ENCODE results near the gene GMDS.

Gene GMDS

GRCh38 chr6:1663511-1663910, 581.9 kb downstream of the GMDS start:
- H3K4me3 ChIP-seq (ENCODE audit: control insufficient read depth, low read depth, low read length): no peak overlapping the region
- DNase-seq (ENCODE audit: low read depth): no peak
- TF ChIP-seq CTCF (IDR thresholded peaks at IDR 0.05; ENCODE audit: control insufficient read depth, insufficient read depth, low read depth, low read length, missing control alignments): no peak

- no peak overlapping the region for H3K4me3 ChIP-seq (ENCODE audit: control insufficient read depth, low read depth, low read length)
- no peak for TF ChIP-seq CTCF (IDR thresholded peaks at IDR 0.05; ENCODE audit: control insufficient read depth, insufficient read depth, low read depth, low read length, missing control alignments)
- no peak for DNase-seq (ENCODE audit: low read depth)
Measured at GRCh38 chr6:1662534-1662933, 582.9 kb downstream of the GMDS start.

GRCh38 chr6:1659816-1660215, 585.6 kb downstream of the GMDS start:
- DNase-seq (ENCODE audit: low read depth): no peak
- no peak overlapping the region for H3K4me3 ChIP-seq (ENCODE audit: control insufficient read depth, low read depth, low read length)
- no peak for TF ChIP-seq CTCF (IDR thresholded peaks at IDR 0.05; ENCODE audit: control insufficient read depth, insufficient read depth, low read depth, low read length, missing control alignments)

- TF ChIP-seq CTCF (IDR thresholded peaks at IDR 0.05; ENCODE audit: control insufficient read depth, insufficient read depth, low read depth, low read length, missing control alignments): no peak
- no peak overlapping the region for H3K4me3 ChIP-seq (ENCODE audit: control insufficient read depth, low read depth, low read length)
- DNase-seq (ENCODE audit: low read depth): no peak
Measured at GRCh38 chr6:1658212-1659005, 587.0 kb downstream of the GMDS start.

GRCh38 chr6:1657771-1658165, 587.6 kb downstream of the GMDS start:
- no peak for TF ChIP-seq CTCF (IDR thresholded peaks at IDR 0.05; ENCODE audit: control insufficient read depth, insufficient read depth, low read depth, low read length, missing control alignments)
- no peak for DNase-seq (ENCODE audit: low read depth)
- H3K4me3 ChIP-seq (ENCODE audit: control insufficient read depth, low read depth, low read length): no peak overlapping the region

GRCh38 chr6:1657116-1657770, 588.2 kb downstream of the GMDS start:
- TF ChIP-seq CTCF (IDR thresholded peaks at IDR 0.05; ENCODE audit: control insufficient read depth, insufficient read depth, low read depth, low read length, missing control alignments): no peak
- no peak overlapping the region for H3K4me3 ChIP-seq (ENCODE audit: control insufficient read depth, low read depth, low read length)
- DNase-seq (ENCODE audit: low read depth): no peak

Data from AG09309 (cell line).